ENCODE results near the gene ACTR2. TPM values are rescaled to one million over a fixed set of nuclear protein-coding genes. Genes with fewer than 3 reads are reported as not detected.

The ACTR2 gene
- total RNA-seq, 2 donors from 2014 or later, result 75.9 to 131 TPM

GRCh38 chr2:65300134-65300760 lies 72.6 kb downstream of the ACTR2 start:
- H3K9me3 ChIP-seq, result no peaks in the 10 kb centered on the region
- peaks cover 6 to 32% of the 10 kb centered on the region in 2 donors for H3K4me1 ChIP-seq (ENCODE audit: control insufficient read depth in 1 of 2, low read depth in 2 of 2)
- peak overlapping the region; percentile 11 for H3K4me3 ChIP-seq
- ATAC-seq (ENCODE audit: insufficient number of reproducible peaks, low FRiP score, low read depth) (peak; percentile 60), DNase-seq (ENCODE audit: low spot score) (peak; percentile 65)
- peak overlapping the region; percentile 76 to 85 for H3K27ac ChIP-seq
- no peaks in the 10 kb centered on the region for H3K27me3 ChIP-seq (replicated peaks; ENCODE audit: insufficient read depth)
- H3K36me3 ChIP-seq, result no peaks in the 10 kb centered on the region
- TF ChIP-seq, protein P1, sequence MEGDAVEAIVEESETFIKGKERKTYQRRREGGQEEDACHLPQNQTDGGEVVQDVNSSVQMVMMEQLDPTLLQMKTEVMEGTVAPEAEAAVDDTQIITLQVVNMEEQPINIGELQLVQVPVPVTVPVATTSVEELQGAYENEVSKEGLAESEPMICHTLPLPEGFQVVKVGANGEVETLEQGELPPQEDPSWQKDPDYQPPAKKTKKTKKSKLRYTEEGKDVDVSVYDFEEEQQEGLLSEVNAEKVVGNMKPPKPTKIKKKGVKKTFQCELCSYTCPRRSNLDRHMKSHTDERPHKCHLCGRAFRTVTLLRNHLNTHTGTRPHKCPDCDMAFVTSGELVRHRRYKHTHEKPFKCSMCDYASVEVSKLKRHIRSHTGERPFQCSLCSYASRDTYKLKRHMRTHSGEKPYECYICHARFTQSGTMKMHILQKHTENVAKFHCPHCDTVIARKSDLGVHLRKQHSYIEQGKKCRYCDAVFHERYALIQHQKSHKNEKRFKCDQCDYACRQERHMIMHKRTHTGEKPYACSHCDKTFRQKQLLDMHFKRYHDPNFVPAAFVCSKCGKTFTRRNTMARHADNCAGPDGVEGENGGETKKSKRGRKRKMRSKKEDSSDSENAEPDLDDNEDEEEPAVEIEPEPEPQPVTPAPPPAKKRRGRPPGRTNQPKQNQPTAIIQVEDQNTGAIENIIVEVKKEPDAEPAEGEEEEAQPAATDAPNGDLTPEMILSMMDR (IDR thresholded peaks at IDR 0.05), result no peak

- Histone ChIP-seq H3K36me3 (no peaks in the 10 kb centered on the region), H3K27ac (peak overlapping the region; percentile 76 to 85), H3K4me1 (ENCODE audit: control insufficient read depth in 1 of 2, low read depth in 2 of 2) (peaks cover 6 to 32% of the 10 kb centered on the region in 2 donors), H3K4me3 (peak overlapping the region; percentile 11), H3K27me3 (replicated peaks; ENCODE audit: insufficient read depth) (no peaks in the 10 kb centered on the region), H3K9me3 (no peaks in the 10 kb centered on the region)
- peak; percentile 42 for ATAC-seq (ENCODE audit: insufficient number of reproducible peaks, low FRiP score, low read depth)
- TF ChIP-seq, protein P1 (IDR thresholded peaks at IDR 0.05), result no peak
- DNase-seq (ENCODE audit: low spot score), result peak; percentile 34
Observed at GRCh38 chr2:65300761-65301711, 73.4 kb downstream of the ACTR2 start.

DNA sequence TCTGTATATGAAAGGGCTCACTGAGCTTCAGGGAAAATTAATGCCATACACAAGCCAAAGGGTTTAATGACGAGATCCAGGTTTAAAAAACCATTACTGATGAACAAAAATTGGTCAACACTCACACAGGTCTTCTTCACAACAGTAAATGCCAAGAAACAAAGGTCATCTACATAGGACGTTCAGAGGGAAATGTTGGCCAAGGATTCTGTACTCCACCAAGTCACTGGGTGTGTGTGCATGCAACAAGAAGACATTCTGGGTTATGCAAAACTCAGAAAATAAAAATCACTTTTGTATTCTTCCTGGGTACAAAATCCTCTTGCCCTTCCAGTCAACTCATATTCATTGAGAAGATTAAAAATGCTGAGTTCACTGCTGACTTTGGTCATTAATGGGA lies 78.3 kb downstream of the ACTR2 start:
- TF ChIP-seq, protein P1 (IDR thresholded peaks at IDR 0.05), result no peak
- peaks cover 6 to 15% of the 10 kb centered on the region in 2 donors for H3K4me1 ChIP-seq (ENCODE audit: control insufficient read depth in 1 of 2, low read depth in 2 of 2)
- H3K36me3 ChIP-seq, result no peaks in the 10 kb centered on the region
- no peaks in the 10 kb centered on the region for H3K9me3 ChIP-seq
- no peak overlapping the region for H3K27ac ChIP-seq
- no peaks in the 10 kb centered on the region for H3K27me3 ChIP-seq (replicated peaks; ENCODE audit: insufficient read depth)
- DNase-seq (ENCODE audit: low spot score), result no peak
- ATAC-seq (ENCODE audit: insufficient number of reproducible peaks, low FRiP score, low read depth), result no peak
- no peak overlapping the region for H3K4me3 ChIP-seq

DNA sequence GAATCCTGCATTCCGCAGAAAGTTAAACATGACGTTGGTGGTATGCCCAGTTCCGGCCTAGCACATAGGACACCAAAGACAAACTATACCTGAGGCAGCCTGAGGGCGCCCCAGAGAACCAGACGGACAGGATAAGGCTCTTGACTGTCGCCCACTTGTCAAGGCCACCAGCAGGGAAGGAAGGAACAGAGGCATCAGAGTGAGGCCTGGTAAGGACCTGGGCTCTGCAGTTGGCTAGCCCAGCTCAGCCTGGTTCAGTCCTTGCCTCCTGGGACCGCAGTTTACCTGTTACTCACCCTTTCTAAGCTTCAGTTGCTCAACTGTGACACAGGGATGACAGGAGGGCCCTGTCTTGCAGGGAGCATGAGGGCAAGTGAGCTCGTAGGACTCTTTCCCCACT lies 82.1 kb downstream of the ACTR2 start:
- TF ChIP-seq, protein P1 (IDR thresholded peaks at IDR 0.05), result no peak
- DNase-seq (ENCODE audit: low spot score) (no peak), ATAC-seq (ENCODE audit: insufficient number of reproducible peaks, low FRiP score, low read depth) (no peak)
- Histone ChIP-seq H3K9me3 (no peaks in the 10 kb centered on the region), H3K4me1 (ENCODE audit: control insufficient read depth in 1 of 2, low read depth in 2 of 2) (no peaks in the 10 kb centered on the region), H3K36me3 (peaks cover 20% of the 10 kb centered on the region), H3K4me3 (no peak overlapping the region), H3K27ac (no peak overlapping the region), H3K27me3 (replicated peaks; ENCODE audit: insufficient read depth) (no peaks in the 10 kb centered on the region)

DNA sequence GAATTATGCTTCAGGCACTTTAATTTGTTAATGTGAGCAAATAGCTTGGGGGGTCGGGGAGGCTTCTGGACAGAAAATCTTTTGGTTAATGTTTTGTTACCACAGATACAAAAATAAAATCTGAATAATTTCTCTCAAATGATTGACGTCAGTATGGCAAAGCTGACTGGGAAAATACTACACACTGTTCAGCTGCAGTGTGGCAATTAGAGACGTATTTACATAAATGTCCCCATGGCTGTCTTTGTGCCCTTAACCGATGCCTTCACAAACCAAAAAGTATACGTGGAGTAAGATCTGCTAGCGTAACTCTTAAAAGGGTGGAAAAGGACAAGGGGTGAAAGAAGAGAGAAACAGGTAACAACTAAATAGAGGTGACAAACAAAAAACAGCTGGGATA lies 83.4 kb downstream of the ACTR2 start:
- peaks cover 4 to 8% of the 10 kb centered on the region in 2 donors for H3K4me1 ChIP-seq (ENCODE audit: control insufficient read depth in 1 of 2, low read depth in 2 of 2)
- no peaks in the 10 kb centered on the region for H3K27me3 ChIP-seq (replicated peaks; ENCODE audit: insufficient read depth)
- no peak for ATAC-seq (ENCODE audit: insufficient number of reproducible peaks, low FRiP score, low read depth)
- no peak for DNase-seq (ENCODE audit: low spot score)
- TF ChIP-seq, protein P1 (IDR thresholded peaks at IDR 0.05), result no peak
- no peak overlapping the region for H3K27ac ChIP-seq
- no peak overlapping the region for H3K4me3 ChIP-seq
- no peaks in the 10 kb centered on the region for H3K9me3 ChIP-seq
- peaks cover 20% of the 10 kb centered on the region for H3K36me3 ChIP-seq
